GM10847 (cell line): Measurements from ENCODE around the gene FBLN2.

Experiments used
- POLR2A ChIP-seq: IDR thresholded peaks from 2 replicates; pipeline ENCODE4 v1.6.1; 2011; ENCODE audit not compliant: insufficient read length; ENCODE audit errors: extremely low read depth

Gene FBLN2

GRCh38 chr3:13536832-13537231, 12.1 kb upstream of the FBLN2 start:
- no peak for TF ChIP-seq POLR2A

GRCh38 chr3:13537244-13537908, 11.5 kb upstream of the FBLN2 start:
- TF ChIP-seq POLR2A: no peak

GRCh38 chr3:13537909-13538296, 11.0 kb upstream of the FBLN2 start:
- TF ChIP-seq POLR2A: no peak

GRCh38 chr3:13538520-13539291, 10.2 kb upstream of the FBLN2 start:
- TF ChIP-seq POLR2A: no peak

- TF ChIP-seq POLR2A: no peak
Measured at GRCh38 chr3:13539292-13539638, 9.7 kb upstream of the FBLN2 start.

- TF ChIP-seq POLR2A: no peak
Measured at GRCh38 chr3:13539671-13540070, 9.3 kb upstream of the FBLN2 start.

GRCh38 chr3:13540297-13540995, 8.5 kb upstream of the FBLN2 start:
- TF ChIP-seq POLR2A: no peak

- TF ChIP-seq POLR2A: no peak
Measured at GRCh38 chr3:13541691-13542090, 7.2 kb upstream of the FBLN2 start.

GRCh38 chr3:13542142-13542541, 6.8 kb upstream of the FBLN2 start:
- no peak for TF ChIP-seq POLR2A

GRCh38 chr3:13543253-13543652, 5.7 kb upstream of the FBLN2 start:
- no peak for TF ChIP-seq POLR2A

- TF ChIP-seq POLR2A: no peak
Measured at GRCh38 chr3:13544293-13544831, 4.6 kb upstream of the FBLN2 start.

- no peak for TF ChIP-seq POLR2A
Measured at GRCh38 chr3:13544951-13545651, 3.8 kb upstream of the FBLN2 start.

- TF ChIP-seq POLR2A: no peak
Measured at GRCh38 chr3:13545952-13546454, 2.9 kb upstream of the FBLN2 start.

GRCh38 chr3:13546667-13547171, 2.2 kb upstream of the FBLN2 start:
- TF ChIP-seq POLR2A: no peak

- no peak for TF ChIP-seq POLR2A
Measured at GRCh38 chr3:13547591-13548371, 1.1 kb upstream of the FBLN2 start.
